Measurements from ENCODE around the gene SLC7A11.

Gene SLC7A11

DNA sequence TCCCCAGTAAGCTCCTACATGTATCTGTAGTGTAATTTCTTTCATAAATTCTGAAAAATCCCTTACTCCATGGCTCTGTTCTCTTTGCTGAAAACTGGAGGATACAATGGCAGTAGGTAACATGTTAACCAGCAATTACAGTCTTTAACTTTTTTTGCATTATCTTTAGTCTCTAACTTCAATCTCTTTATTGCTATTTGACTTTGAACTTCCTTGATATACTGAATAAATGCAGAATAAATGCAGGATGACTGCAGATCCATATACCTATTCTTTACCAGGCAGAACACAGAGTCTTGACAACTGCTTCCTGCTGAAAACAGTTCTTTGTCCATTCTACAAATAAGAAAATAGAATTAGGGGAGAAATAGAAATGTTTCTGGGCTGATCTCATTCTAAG is 101.3 kb downstream of the SLC7A11 start:
- no peaks in the 10 kb centered on the region for H3K36me3 ChIP-seq (replicated peaks; ENCODE audit: insufficient read depth, low read length)
- H3K27me3 ChIP-seq (replicated peaks; ENCODE audit: insufficient read depth, low read length), result no peaks in the 10 kb centered on the region
- H3K9ac ChIP-seq (ENCODE audit: low read length), result no peak overlapping the region
- no peak for TF ChIP-seq EZH2phosphoT487 (IDR thresholded peaks at IDR 0.05; ENCODE audit: low read length)
- TF ChIP-seq EZH2 (optimal IDR thresholded peaks at IDR 0.05; ENCODE audit: low read depth, low read length), result no peak
- TF ChIP-seq, protein P1, sequence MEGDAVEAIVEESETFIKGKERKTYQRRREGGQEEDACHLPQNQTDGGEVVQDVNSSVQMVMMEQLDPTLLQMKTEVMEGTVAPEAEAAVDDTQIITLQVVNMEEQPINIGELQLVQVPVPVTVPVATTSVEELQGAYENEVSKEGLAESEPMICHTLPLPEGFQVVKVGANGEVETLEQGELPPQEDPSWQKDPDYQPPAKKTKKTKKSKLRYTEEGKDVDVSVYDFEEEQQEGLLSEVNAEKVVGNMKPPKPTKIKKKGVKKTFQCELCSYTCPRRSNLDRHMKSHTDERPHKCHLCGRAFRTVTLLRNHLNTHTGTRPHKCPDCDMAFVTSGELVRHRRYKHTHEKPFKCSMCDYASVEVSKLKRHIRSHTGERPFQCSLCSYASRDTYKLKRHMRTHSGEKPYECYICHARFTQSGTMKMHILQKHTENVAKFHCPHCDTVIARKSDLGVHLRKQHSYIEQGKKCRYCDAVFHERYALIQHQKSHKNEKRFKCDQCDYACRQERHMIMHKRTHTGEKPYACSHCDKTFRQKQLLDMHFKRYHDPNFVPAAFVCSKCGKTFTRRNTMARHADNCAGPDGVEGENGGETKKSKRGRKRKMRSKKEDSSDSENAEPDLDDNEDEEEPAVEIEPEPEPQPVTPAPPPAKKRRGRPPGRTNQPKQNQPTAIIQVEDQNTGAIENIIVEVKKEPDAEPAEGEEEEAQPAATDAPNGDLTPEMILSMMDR (IDR thresholded peaks at IDR 0.05; ENCODE audit: low read length), result no peak
- H3K4me2 ChIP-seq (ENCODE audit: low read depth, low read length), result no peak overlapping the region
- H2AFZ ChIP-seq (ENCODE audit: low read length), result no peak overlapping the region
- H3K9me3 ChIP-seq (replicated peaks; ENCODE audit: insufficient read depth, low read length), result no peaks in the 10 kb centered on the region
- H4K20me1 ChIP-seq (ENCODE audit: insufficient read depth, low read length), result no peaks in the 10 kb centered on the region
- no peaks in the 10 kb centered on the region for H3K4me1 ChIP-seq (ENCODE audit: low read length)
- DNase-seq, result no peak
- H3K79me2 ChIP-seq (ENCODE audit: low read length), result no peaks in the 10 kb centered on the region
- H3K4me3 ChIP-seq (ENCODE audit: low read length), result no peak overlapping the region
- H3K9me2 ChIP-seq (replicated peaks; ENCODE audit: insufficient read depth, low read length), result no peaks in the 10 kb centered on the region
- no peak overlapping the region for H3K27ac ChIP-seq (ENCODE audit: low read length)
- H3F3A ChIP-seq (ENCODE audit: insufficient read depth, low read length), result no peaks in the 10 kb centered on the region

GRCh38 chr4:138138774-138139173 is 103.4 kb downstream of the SLC7A11 start:
- Histone ChIP-seq H3K4me3 (ENCODE audit: low read length) (no peak overlapping the region), H3F3A (ENCODE audit: insufficient read depth, low read length) (no peaks in the 10 kb centered on the region), H3K27ac (ENCODE audit: low read length) (no peak overlapping the region), H2AFZ (ENCODE audit: low read length) (no peak overlapping the region), H3K36me3 (replicated peaks; ENCODE audit: insufficient read depth, low read length) (no peaks in the 10 kb centered on the region), H3K79me2 (ENCODE audit: low read length) (no peaks in the 10 kb centered on the region), H3K4me2 (ENCODE audit: low read depth, low read length) (no peak overlapping the region), H3K9me2 (replicated peaks; ENCODE audit: insufficient read depth, low read length) (no peaks in the 10 kb centered on the region), H4K20me1 (ENCODE audit: insufficient read depth, low read length) (no peaks in the 10 kb centered on the region), H3K9me3 (replicated peaks; ENCODE audit: insufficient read depth, low read length) (no peaks in the 10 kb centered on the region), H3K27me3 (replicated peaks; ENCODE audit: insufficient read depth, low read length) (no peaks in the 10 kb centered on the region), H3K9ac (ENCODE audit: low read length) (no peak overlapping the region), H3K4me1 (ENCODE audit: low read length) (no peaks in the 10 kb centered on the region)
- no peak for DNase-seq
- TF ChIP-seq EZH2phosphoT487 (IDR thresholded peaks at IDR 0.05; ENCODE audit: low read length) (no peak), EZH2 (optimal IDR thresholded peaks at IDR 0.05; ENCODE audit: low read depth, low read length) (no peak)
- TF ChIP-seq, protein P1 (IDR thresholded peaks at IDR 0.05; ENCODE audit: low read length), result no peak

DNA sequence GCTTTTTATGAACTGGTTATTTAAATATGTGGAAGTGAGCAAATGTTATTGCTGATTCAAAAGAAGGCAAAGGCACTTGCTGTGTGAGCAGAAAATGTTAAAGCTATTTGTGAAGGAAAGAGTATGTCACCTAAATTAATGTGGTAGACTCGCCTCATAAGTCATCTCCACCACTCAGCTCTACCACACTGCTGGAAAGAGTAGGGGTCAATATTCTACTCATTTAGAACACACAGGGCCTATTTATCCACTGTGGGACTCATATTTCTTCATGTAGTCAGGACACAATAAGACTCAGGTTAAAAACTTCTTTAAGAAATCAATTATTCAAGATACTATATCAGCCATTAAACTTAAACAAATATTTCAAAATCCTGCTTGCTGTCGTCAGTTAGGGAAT is 106.5 kb downstream of the SLC7A11 start:
- H4K20me1 ChIP-seq (ENCODE audit: insufficient read depth, low read length), result no peaks in the 10 kb centered on the region
- no peak overlapping the region for H3K27ac ChIP-seq (ENCODE audit: low read length)
- no peak overlapping the region for H3K9ac ChIP-seq (ENCODE audit: low read length)
- no peak for DNase-seq
- no peaks in the 10 kb centered on the region for H3F3A ChIP-seq (ENCODE audit: insufficient read depth, low read length)
- no peak overlapping the region for H3K4me2 ChIP-seq (ENCODE audit: low read depth, low read length)
- H3K36me3 ChIP-seq (replicated peaks; ENCODE audit: insufficient read depth, low read length), result no peaks in the 10 kb centered on the region
- no peaks in the 10 kb centered on the region for H3K9me2 ChIP-seq (replicated peaks; ENCODE audit: insufficient read depth, low read length)
- TF ChIP-seq, protein P1 (IDR thresholded peaks at IDR 0.05; ENCODE audit: low read length), result no peak
- TF ChIP-seq EZH2phosphoT487 (IDR thresholded peaks at IDR 0.05; ENCODE audit: low read length), result no peak
- TF ChIP-seq EZH2 (optimal IDR thresholded peaks at IDR 0.05; ENCODE audit: low read depth, low read length), result no peak
- H3K9me3 ChIP-seq (replicated peaks; ENCODE audit: insufficient read depth, low read length), result no peaks in the 10 kb centered on the region
- no peak overlapping the region for H2AFZ ChIP-seq (ENCODE audit: low read length)
- H3K79me2 ChIP-seq (ENCODE audit: low read length), result no peaks in the 10 kb centered on the region
- no peaks in the 10 kb centered on the region for H3K4me1 ChIP-seq (ENCODE audit: low read length)
- no peak overlapping the region for H3K4me3 ChIP-seq (ENCODE audit: low read length)
- H3K27me3 ChIP-seq (replicated peaks; ENCODE audit: insufficient read depth, low read length), result no peaks in the 10 kb centered on the region

All from MM.1S (cell line).